DMS 273 treated with DMSO at 0.1 percent for 48 hours (cell line): ENCODE measurements around the gene NHS.
"Not testable (repeated sequence)": the region's sequence is repeated elsewhere in the genome, so short reads cannot be mapped to it uniquely, and the experiment has no call there.

Experiments used
- DNase-seq: peaks from one replicate; lab custom pipeline; 2025; lab: John Stamatoyannopoulos, UW

Gene NHS

GRCh38 chrX:17549107-17549651 is 174.2 kb downstream of the NHS start:
- no peak for DNase-seq

- DNase-seq = no peak
Measured at GRCh38 chrX:17550011-17550410, 175.0 kb downstream of the NHS start.

GRCh38 chrX:17552044-17552650 is 177.1 kb downstream of the NHS start:
- DNase-seq = no peak

- no peak for DNase-seq
Measured at GRCh38 chrX:17553469-17553868, 178.5 kb downstream of the NHS start.

GRCh38 chrX:17553961-17554482 is 179.0 kb downstream of the NHS start:
- DNase-seq = no peak

GRCh38 chrX:17554914-17555313 is 179.9 kb downstream of the NHS start:
- DNase-seq = no peak

- no peak for DNase-seq
Measured at GRCh38 chrX:17555846-17556245, 180.8 kb downstream of the NHS start.

- DNase-seq = no peak
Measured at GRCh38 chrX:17559728-17560379, 184.9 kb downstream of the NHS start.

- DNase-seq = no peak
Measured at GRCh38 chrX:17560385-17560784, 185.4 kb downstream of the NHS start.

GRCh38 chrX:17563076-17563475 is 188.1 kb downstream of the NHS start:
- no peak for DNase-seq

- DNase-seq = no peak
Measured at GRCh38 chrX:17563515-17563914, 188.5 kb downstream of the NHS start.

- DNase-seq = no peak
Measured at GRCh38 chrX:17564689-17565409, 189.8 kb downstream of the NHS start.

- no peak for DNase-seq
Measured at GRCh38 chrX:17566740-17567139, 191.7 kb downstream of the NHS start.

GRCh38 chrX:17567187-17567586 is 192.2 kb downstream of the NHS start:
- no peak for DNase-seq

- DNase-seq = no peak
Measured at GRCh38 chrX:17567821-17568220, 192.8 kb downstream of the NHS start.

GRCh38 chrX:17568804-17569203 is 193.8 kb downstream of the NHS start:
- DNase-seq = not testable (repeated sequence)

GRCh38 chrX:17579026-17579425 is 204.0 kb downstream of the NHS start:
- no peak for DNase-seq

- DNase-seq = no peak
Measured at GRCh38 chrX:17580539-17581152, 205.6 kb downstream of the NHS start.

- DNase-seq = no peak
Measured at GRCh38 chrX:17581641-17582040, 206.6 kb downstream of the NHS start.

GRCh38 chrX:17584248-17584681 is 209.3 kb downstream of the NHS start:
- no peak for DNase-seq

GRCh38 chrX:17585006-17585405 is 210.0 kb downstream of the NHS start:
- no peak for DNase-seq

- no peak for DNase-seq
Measured at GRCh38 chrX:17587366-17587765, 212.4 kb downstream of the NHS start.
